Endothelial cell of umbilical vein (primary cell): ENCODE results near the gene PRKAG2.

Experiments used
- CTCF ChIP-seq, 2 donors: IDR thresholded peaks; 1 replicate in 1 of 2; 2 replicates in 1 of 2; pipeline ENCODE4 v1.5.1; 2011; ENCODE audit warnings: low read length in 2 of 2, mild to moderate bottlenecking in 2 of 2, moderate library complexity in 2 of 2, control low read depth in 1 of 2, inconsistent platforms in 1 of 2, low read depth in 1 of 2; ENCODE audit not compliant: insufficient read depth in 1 of 2; ENCODE audit errors: extremely low read depth in 1 of 2
- EZH2 ChIP-seq: IDR thresholded peaks from 2 replicates; pipeline ENCODE4 v1.6.1; 2012; ENCODE audit warnings: borderline replicate concordance, low read depth, mild to moderate bottlenecking, moderate library complexity, low read length, inconsistent platforms; ENCODE audit not compliant: severe bottlenecking
- FOS ChIP-seq: IDR thresholded peaks from 2 replicates; pipeline ENCODE4 v1.6.1; 2011; ENCODE audit warnings: mild to moderate bottlenecking, low read length, moderate library complexity, borderline replicate concordance; ENCODE audit not compliant: insufficient read depth
- GATA2 ChIP-seq: IDR thresholded peaks from 2 replicates; pipeline ENCODE4 v1.7.0; 2011; ENCODE audit warnings: low read depth, mild to moderate bottlenecking, moderate library complexity, mixed read lengths, low read length; ENCODE audit not compliant: insufficient read length, insufficient read depth
- JUN ChIP-seq: IDR thresholded peaks from 2 replicates; pipeline ENCODE4 v1.6.1; 2011; ENCODE audit warnings: borderline replicate concordance, low read depth; ENCODE audit not compliant: insufficient read length, insufficient read depth
- MAX ChIP-seq: IDR thresholded peaks from 2 replicates; pipeline ENCODE4 v1.6.1; 2011; ENCODE audit not compliant: insufficient read depth, insufficient read length
- MYC ChIP-seq: IDR thresholded peaks from one replicate; pipeline ENCODE4 v1.6.1; 2011; ENCODE audit warnings: mild to moderate bottlenecking, low read depth, low read length
- POLR2A ChIP-seq: IDR thresholded peaks from 2 replicates; pipeline ENCODE4 v1.6.1; 2012; ENCODE audit warnings: low read depth, mild to moderate bottlenecking, control low read depth, low read length
- POLR2AphosphoS5 ChIP-seq: IDR thresholded peaks from 2 replicates; pipeline ENCODE4 v1.6.1; 2012; ENCODE audit warnings: low read depth, mild to moderate bottlenecking, control low read depth, low read length, moderate library complexity; ENCODE audit not compliant: insufficient read depth

- TF ChIP-seq CTCF (IDR thresholded peaks at IDR 0.05; ENCODE audit: extremely low read depth in 1 of 2, insufficient read depth in 1 of 2, low read depth in 1 of 2, low read length in 2 of 2), result no peak
- no peak for TF ChIP-seq POLR2AphosphoS5
- no peak for TF ChIP-seq EZH2
- no peak for TF ChIP-seq MYC
- TF ChIP-seq POLR2A, result no peak
- TF ChIP-seq MAX, result no peak
- no peak for TF ChIP-seq GATA2
- no peak for TF ChIP-seq JUN
- no peak for TF ChIP-seq FOS
Measured at GRCh38 chr7:151674161-151674920, 202.6 kb downstream of the PRKAG2 start.
